Measurements from ENCODE around the gene NFIL3. TPM values are rescaled to one million over a fixed set of nuclear protein-coding genes. Genes with fewer than 3 reads are reported as not detected.

Gene NFIL3
- total and polyA plus RNA-seq, 2 donors (not counting 1 experiment from before 2014, with no cell fraction given): 2.7 to 14.3 TPM

DNA sequence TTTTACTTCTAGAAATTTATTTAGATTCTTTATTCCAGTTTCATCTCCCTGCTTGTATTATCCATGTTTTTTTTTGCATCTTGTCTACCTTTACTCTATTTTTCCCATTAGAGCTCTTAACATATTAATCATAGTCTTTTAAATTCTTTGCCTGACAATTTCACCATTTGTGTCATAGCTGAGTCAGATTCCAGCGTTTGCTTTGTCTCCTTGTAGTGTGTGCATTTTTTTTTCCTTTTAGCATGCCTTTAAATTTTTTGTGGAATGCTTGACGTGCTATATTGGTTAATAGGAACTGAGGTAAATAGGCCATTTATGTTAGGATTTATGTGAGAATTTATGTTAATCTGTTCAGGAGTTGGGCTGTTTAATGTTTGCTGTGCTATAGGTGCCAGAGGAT is 41.8 kb upstream of the NFIL3 start:
- 80% methylated on average over 1 of the region's 2 CpGs for WGBS (ENCODE audit: insufficient coverage)
- no peaks in the 10 kb centered on the region for H4K20me1 ChIP-seq (ENCODE audit: control insufficient read depth, insufficient read depth, low read length, poor library complexity, severe bottlenecking)
- intact Hi-C loops (cut with micrococcal nuclease): no loop called here
- peaks cover 0 to 13% (median 2%) of the 10 kb centered on the region in 3 donors for H3K9me3 ChIP-seq (ENCODE audit: control extremely low read depth in 1 of 3, control insufficient read depth in 2 of 3, insufficient read depth in 1 of 3, low read length in 2 of 3)
- H3K9ac ChIP-seq (ENCODE audit: low read length): no peak overlapping the region
- no peak overlapping the region for H3K27ac Mint-ChIP-seq
- no peaks in the 10 kb centered on the region for H3K36me3 ChIP-seq (replicated peaks in 1 of 2; ENCODE audit: control extremely low read depth in 1 of 2, control insufficient read depth in 1 of 2, extremely low read depth in 1 of 2, insufficient read depth in 2 of 2, low read length in 1 of 2)
- H3K4me1 ChIP-seq (ENCODE audit: control insufficient read depth in 2 of 2, insufficient read depth in 2 of 2, low read length in 2 of 2): no peaks in the 10 kb centered on the region
- POLR2A ChIA-PET: no interaction called here
- H3K4me2 ChIP-seq (replicated peaks; ENCODE audit: low read depth, low read length, poor library complexity, severe bottlenecking): no peak overlapping the region
- no peaks in the 10 kb centered on the region for H3K4me1 Mint-ChIP-seq
- H3K27me3 Mint-ChIP-seq: peaks cover 27% of the 10 kb centered on the region
- peaks cover 0 to 4% (median 1%) of the 10 kb centered on the region in 4 experiments for H3K27me3 ChIP-seq (replicated peaks in 1 of 4; ENCODE audit: control extremely low read depth in 1 of 4, control insufficient read depth in 3 of 4, insufficient read depth in 4 of 4, low read length in 3 of 4)
- TF ChIP-seq, protein P1, sequence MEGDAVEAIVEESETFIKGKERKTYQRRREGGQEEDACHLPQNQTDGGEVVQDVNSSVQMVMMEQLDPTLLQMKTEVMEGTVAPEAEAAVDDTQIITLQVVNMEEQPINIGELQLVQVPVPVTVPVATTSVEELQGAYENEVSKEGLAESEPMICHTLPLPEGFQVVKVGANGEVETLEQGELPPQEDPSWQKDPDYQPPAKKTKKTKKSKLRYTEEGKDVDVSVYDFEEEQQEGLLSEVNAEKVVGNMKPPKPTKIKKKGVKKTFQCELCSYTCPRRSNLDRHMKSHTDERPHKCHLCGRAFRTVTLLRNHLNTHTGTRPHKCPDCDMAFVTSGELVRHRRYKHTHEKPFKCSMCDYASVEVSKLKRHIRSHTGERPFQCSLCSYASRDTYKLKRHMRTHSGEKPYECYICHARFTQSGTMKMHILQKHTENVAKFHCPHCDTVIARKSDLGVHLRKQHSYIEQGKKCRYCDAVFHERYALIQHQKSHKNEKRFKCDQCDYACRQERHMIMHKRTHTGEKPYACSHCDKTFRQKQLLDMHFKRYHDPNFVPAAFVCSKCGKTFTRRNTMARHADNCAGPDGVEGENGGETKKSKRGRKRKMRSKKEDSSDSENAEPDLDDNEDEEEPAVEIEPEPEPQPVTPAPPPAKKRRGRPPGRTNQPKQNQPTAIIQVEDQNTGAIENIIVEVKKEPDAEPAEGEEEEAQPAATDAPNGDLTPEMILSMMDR (IDR thresholded peaks at IDR 0.05): no peak
- TF ChIP-seq EZH2 (IDR thresholded peaks at IDR 0.05; ENCODE audit: borderline replicate concordance, insufficient read depth, low read depth, low read length, poor library complexity, severe bottlenecking): no peak
- H3K27ac ChIP-seq (ENCODE audit: low read length in 2 of 2): no peak overlapping the region
- no peaks in the 10 kb centered on the region for H3K79me2 ChIP-seq (ENCODE audit: control insufficient read depth, insufficient read depth, low read length)
- H3K4me3 Mint-ChIP-seq: no peak overlapping the region
- ATAC-seq (ENCODE audit: low read depth) (no peak), DNase-seq (no peak)
- H2AFZ ChIP-seq (ENCODE audit: insufficient read depth, low read depth, low read length, poor library complexity, severe bottlenecking): no peak overlapping the region
- CTCF ChIA-PET: no interaction called here
- no peak overlapping the region for H3K4me3 ChIP-seq (ENCODE audit: control extremely low read depth in 1 of 5, extremely low read depth in 1 of 5, insufficient read depth in 1 of 5, low read depth in 2 of 5, low read length in 4 of 5)
- peaks cover 14% of the 10 kb centered on the region for H3K9me3 Mint-ChIP-seq (ENCODE audit: insufficient read depth)

DNA sequence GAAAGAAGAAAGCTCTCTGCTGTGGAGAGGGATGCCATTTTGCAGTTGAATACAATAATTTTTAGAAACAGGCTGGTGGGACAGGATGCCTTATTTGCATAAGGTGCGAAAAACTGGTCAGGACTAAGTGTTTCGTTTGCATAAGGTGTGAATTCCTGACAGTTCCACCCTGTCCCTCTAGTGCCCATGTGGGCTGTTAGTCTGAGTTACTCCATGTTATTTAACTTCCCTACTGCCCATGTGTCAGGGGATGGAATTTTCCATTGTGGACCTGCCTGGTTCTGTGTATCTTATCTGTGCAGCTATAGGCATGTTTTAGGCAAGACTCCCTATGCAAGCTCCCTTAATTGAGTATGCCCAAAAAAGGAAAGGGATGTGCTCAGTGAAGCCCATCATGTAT is 35.3 kb upstream of the NFIL3 start:
- H3K9me3 Mint-ChIP-seq (ENCODE audit: insufficient read depth): no peaks in the 10 kb centered on the region
- no peaks in the 10 kb centered on the region for H3K4me1 ChIP-seq (ENCODE audit: control insufficient read depth in 2 of 2, insufficient read depth in 2 of 2, low read length in 2 of 2)
- POLR2A ChIA-PET: no interaction called here

More for the DNA sequence above, 35.3 kb upstream of the NFIL3 start:
- Mint-ChIP-seq H3K27me3 (peaks cover 35% of the 10 kb centered on the region), H3K27ac (no peak overlapping the region), H3K4me1 (peaks cover 3% of the 10 kb centered on the region), H3K4me3 (no peak overlapping the region)
- no peaks in the 10 kb centered on the region for H3K27me3 ChIP-seq (replicated peaks in 1 of 4; ENCODE audit: control extremely low read depth in 1 of 4, control insufficient read depth in 3 of 4, insufficient read depth in 4 of 4, low read length in 3 of 4)
- intact Hi-C loops (cut with micrococcal nuclease): no loop called here
- no peak for TF ChIP-seq EZH2 (IDR thresholded peaks at IDR 0.05; ENCODE audit: borderline replicate concordance, insufficient read depth, low read depth, low read length, poor library complexity, severe bottlenecking)
- TF ChIP-seq, protein P1 (IDR thresholded peaks at IDR 0.05): no peak
- ATAC-seq (ENCODE audit: low read depth): no peak
- H3K36me3 ChIP-seq (replicated peaks in 1 of 2; ENCODE audit: control extremely low read depth in 1 of 2, control insufficient read depth in 1 of 2, extremely low read depth in 1 of 2, insufficient read depth in 2 of 2, low read length in 1 of 2): no peaks in the 10 kb centered on the region
- H3K79me2 ChIP-seq (ENCODE audit: control insufficient read depth, insufficient read depth, low read length): no peaks in the 10 kb centered on the region
- no peak overlapping the region for H3K9ac ChIP-seq (ENCODE audit: low read length)
- no peaks in the 10 kb centered on the region for H4K20me1 ChIP-seq (ENCODE audit: control insufficient read depth, insufficient read depth, low read length, poor library complexity, severe bottlenecking)
- H3K4me3 ChIP-seq (ENCODE audit: control extremely low read depth in 1 of 5, extremely low read depth in 1 of 5, insufficient read depth in 1 of 5, low read depth in 2 of 5, low read length in 4 of 5): no peak overlapping the region
- DNase-seq: no peak
- H3K27ac ChIP-seq (ENCODE audit: low read length in 2 of 2): no peak overlapping the region
- WGBS (ENCODE audit: insufficient coverage): 59% methylated on average over 2 of the region's 2 CpGs
- no peaks in the 10 kb centered on the region for H3K9me3 ChIP-seq (ENCODE audit: control extremely low read depth in 1 of 3, control insufficient read depth in 2 of 3, insufficient read depth in 1 of 3, low read length in 2 of 3)
- no peak overlapping the region for H3K4me2 ChIP-seq (replicated peaks; ENCODE audit: low read depth, low read length, poor library complexity, severe bottlenecking)
- CTCF ChIA-PET: no interaction called here
- no peak overlapping the region for H2AFZ ChIP-seq (ENCODE audit: insufficient read depth, low read depth, low read length, poor library complexity, severe bottlenecking)
